Limb (tissue), 2 donors: ENCODE results near the gene DAZAP1.
"Not testable (repeated sequence)": the region's sequence is repeated elsewhere in the genome, so short reads cannot be mapped to it uniquely, and the experiment has no call there.

Experiments
- DNase-seq, 2 donors: peaks; one replicate each; pipeline ENCODE4 v3.0.0-alpha.2; 2016; ENCODE audit errors: extremely low spot score in 2 of 2

Gene DAZAP1

GRCh38 chr19:1410136-1410786 lies 2.9 kb downstream of the DAZAP1 start:
- no peak for DNase-seq

GRCh38 chr19:1410789-1411188 lies 3.4 kb downstream of the DAZAP1 start:
- DNase-seq: no peak

GRCh38 chr19:1411255-1412191 lies 4.1 kb downstream of the DAZAP1 start:
- DNase-seq: no peak

- no peak for DNase-seq
Measured at GRCh38 chr19:1412323-1412923, 5.0 kb downstream of the DAZAP1 start.

GRCh38 chr19:1412995-1413800 lies 5.8 kb downstream of the DAZAP1 start:
- no peak for DNase-seq

GRCh38 chr19:1416014-1416841 lies 8.8 kb downstream of the DAZAP1 start:
- no peak for DNase-seq

- DNase-seq: no peak
Measured at GRCh38 chr19:1417145-1417544, 9.8 kb downstream of the DAZAP1 start.

- DNase-seq: no peak
Measured at GRCh38 chr19:1417681-1418495, 10.5 kb downstream of the DAZAP1 start.

- DNase-seq: no peak
Measured at GRCh38 chr19:1418496-1418775, 11.1 kb downstream of the DAZAP1 start.

GRCh38 chr19:1418951-1419738 lies 11.8 kb downstream of the DAZAP1 start:
- no peak for DNase-seq

GRCh38 chr19:1420085-1420484 lies 12.7 kb downstream of the DAZAP1 start:
- DNase-seq: not testable (repeated sequence)

GRCh38 chr19:1420590-1420989 lies 13.2 kb downstream of the DAZAP1 start:
- no peak for DNase-seq

- DNase-seq: no peak
Measured at GRCh38 chr19:1421218-1421957, 14.0 kb downstream of the DAZAP1 start.

- DNase-seq: no peak
Measured at GRCh38 chr19:1421958-1422305, 14.5 kb downstream of the DAZAP1 start.

- no peak for DNase-seq
Measured at GRCh38 chr19:1422360-1422759, 15.0 kb downstream of the DAZAP1 start.

- DNase-seq: no peak
Measured at GRCh38 chr19:1422943-1423342, 15.6 kb downstream of the DAZAP1 start.

GRCh38 chr19:1423436-1424191 lies 16.2 kb downstream of the DAZAP1 start:
- DNase-seq: no peak
